GM12878 (cell line): ENCODE data around the gene FAM184B.

Source experiments
- POLR2AphosphoS5 ChIP-seq: IDR thresholded peaks from 2 replicates; pipeline ENCODE4 v1.6.1; 2011; ENCODE audit warnings: mild to moderate bottlenecking, low read length, inconsistent platforms
- TARDBP ChIP-seq: IDR thresholded peaks from 2 replicates; pipeline ENCODE4 v1.6.1; 2016; ENCODE audit warnings: borderline replicate concordance
- ZZZ3 ChIP-seq: IDR thresholded peaks from 2 replicates; pipeline ENCODE4 v1.6.1; 2011; ENCODE audit warnings: low read depth; ENCODE audit not compliant: control insufficient read depth, insufficient read length
- TF ChIP-seq, protein P1 (sequence below), 3 experiments: IDR thresholded peaks in 2 of 3; conservative IDR thresholded peaks in 1 of 3; 2 replicates each; pipeline ENCODE4 v1.5.1; 2011; ENCODE audit warnings: low read depth in 3 of 3, low read length in 3 of 3, mild to moderate bottlenecking in 3 of 3, control low read depth in 2 of 3, moderate library complexity in 2 of 3, inconsistent platforms in 1 of 3, mixed read lengths in 1 of 3; ENCODE audit not compliant: control insufficient read depth in 2 of 3, insufficient read depth in 1 of 3; ENCODE audit errors: extremely low read depth in 1 of 3
- TF ChIP-seq, protein P2 (sequence below): IDR thresholded peaks from 2 replicates; pipeline ENCODE4 v1.6.1; 2012; ENCODE audit warnings: low read length, inconsistent platforms
- TF ChIP-seq, protein P3 (sequence below): fragments of 150-350 bp; IDR thresholded peaks from 2 replicates; pipeline ENCODE4 v1.6.1; 2014; ENCODE audit warnings: mild to moderate bottlenecking, low read depth, low read length

DNA sequence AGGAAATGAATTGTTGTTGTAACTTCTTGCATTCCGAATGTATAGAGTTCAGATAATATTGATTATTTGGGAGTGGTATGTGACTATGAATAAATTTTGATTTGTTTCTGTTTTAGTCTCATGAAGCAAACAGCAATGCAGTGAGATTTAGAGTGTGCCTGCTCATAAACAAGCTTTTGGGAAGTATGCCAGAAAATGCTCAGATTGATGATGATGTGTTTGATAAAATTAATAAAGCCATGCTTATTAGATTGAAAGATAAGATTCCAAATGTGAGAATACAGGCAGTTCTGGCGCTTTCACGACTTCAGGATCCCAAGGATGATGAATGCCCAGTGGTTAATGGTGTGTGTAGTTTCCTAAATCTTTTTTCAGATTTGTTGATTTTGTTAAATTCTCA is 31.4 kb upstream of the FAM184B start:
- TF ChIP-seq POLR2AphosphoS5 = no peak
- TF ChIP-seq ZZZ3 = no peak
- TF ChIP-seq, protein P1, sequence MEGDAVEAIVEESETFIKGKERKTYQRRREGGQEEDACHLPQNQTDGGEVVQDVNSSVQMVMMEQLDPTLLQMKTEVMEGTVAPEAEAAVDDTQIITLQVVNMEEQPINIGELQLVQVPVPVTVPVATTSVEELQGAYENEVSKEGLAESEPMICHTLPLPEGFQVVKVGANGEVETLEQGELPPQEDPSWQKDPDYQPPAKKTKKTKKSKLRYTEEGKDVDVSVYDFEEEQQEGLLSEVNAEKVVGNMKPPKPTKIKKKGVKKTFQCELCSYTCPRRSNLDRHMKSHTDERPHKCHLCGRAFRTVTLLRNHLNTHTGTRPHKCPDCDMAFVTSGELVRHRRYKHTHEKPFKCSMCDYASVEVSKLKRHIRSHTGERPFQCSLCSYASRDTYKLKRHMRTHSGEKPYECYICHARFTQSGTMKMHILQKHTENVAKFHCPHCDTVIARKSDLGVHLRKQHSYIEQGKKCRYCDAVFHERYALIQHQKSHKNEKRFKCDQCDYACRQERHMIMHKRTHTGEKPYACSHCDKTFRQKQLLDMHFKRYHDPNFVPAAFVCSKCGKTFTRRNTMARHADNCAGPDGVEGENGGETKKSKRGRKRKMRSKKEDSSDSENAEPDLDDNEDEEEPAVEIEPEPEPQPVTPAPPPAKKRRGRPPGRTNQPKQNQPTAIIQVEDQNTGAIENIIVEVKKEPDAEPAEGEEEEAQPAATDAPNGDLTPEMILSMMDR (IDR thresholded peaks at IDR 0.05 in 2 of 3, conservative IDR thresholded peaks at IDR 0.05 in 1 of 3; ENCODE audit: control insufficient read depth in 2 of 3, extremely low read depth in 1 of 3, insufficient read depth in 1 of 3, low read depth in 3 of 3, low read length in 3 of 3) = no peak
- TF ChIP-seq, protein P2, sequence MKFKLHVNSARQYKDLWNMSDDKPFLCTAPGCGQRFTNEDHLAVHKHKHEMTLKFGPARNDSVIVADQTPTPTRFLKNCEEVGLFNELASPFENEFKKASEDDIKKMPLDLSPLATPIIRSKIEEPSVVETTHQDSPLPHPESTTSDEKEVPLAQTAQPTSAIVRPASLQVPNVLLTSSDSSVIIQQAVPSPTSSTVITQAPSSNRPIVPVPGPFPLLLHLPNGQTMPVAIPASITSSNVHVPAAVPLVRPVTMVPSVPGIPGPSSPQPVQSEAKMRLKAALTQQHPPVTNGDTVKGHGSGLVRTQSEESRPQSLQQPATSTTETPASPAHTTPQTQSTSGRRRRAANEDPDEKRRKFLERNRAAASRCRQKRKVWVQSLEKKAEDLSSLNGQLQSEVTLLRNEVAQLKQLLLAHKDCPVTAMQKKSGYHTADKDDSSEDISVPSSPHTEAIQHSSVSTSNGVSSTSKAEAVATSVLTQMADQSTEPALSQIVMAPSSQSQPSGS = no peak
- TF ChIP-seq, protein P3, sequence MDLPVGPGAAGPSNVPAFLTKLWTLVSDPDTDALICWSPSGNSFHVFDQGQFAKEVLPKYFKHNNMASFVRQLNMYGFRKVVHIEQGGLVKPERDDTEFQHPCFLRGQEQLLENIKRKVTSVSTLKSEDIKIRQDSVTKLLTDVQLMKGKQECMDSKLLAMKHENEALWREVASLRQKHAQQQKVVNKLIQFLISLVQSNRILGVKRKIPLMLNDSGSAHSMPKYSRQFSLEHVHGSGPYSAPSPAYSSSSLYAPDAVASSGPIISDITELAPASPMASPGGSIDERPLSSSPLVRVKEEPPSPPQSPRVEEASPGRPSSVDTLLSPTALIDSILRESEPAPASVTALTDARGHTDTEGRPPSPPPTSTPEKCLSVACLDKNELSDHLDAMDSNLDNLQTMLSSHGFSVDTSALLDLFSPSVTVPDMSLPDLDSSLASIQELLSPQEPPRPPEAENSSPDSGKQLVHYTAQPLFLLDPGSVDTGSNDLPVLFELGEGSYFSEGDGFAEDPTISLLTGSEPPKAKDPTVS = no peak
- TF ChIP-seq TARDBP = no peak
